ENCODE results near the gene AURKB.
"Not testable (repeated sequence)": the region's sequence is repeated elsewhere in the genome, so short reads cannot be mapped to it uniquely, and the experiment has no call there.

AURKB gene

GRCh38 chr17:8209907-8210760 is at the start of gene AURKB:
Gene AURKB, minus strand, starts transcription at chr17:8210575. Its CDS starts 351 bp downstream, at chr17:8210224.
- DNase-seq: peak; percentile 95

DNA sequence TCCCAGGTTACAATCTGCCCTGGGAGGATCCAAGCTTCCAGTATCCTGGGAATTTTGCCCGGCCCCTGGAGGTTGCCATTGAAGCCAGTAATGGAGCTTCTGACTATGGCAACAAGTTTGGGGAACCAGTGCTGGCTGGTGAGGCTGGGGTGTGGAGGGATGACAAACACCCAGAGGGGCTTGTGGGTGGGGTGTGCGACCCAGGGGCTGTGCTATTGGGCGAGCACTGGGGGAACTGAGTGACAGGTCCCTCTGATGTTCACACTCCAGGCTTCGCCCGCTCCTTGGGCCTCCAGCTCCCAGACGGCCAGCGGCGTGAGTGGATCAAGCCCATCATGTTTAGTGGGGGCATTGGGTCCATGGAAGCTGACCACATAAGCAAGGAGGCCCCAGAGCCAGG is 47.4 kb upstream of the AURKB start:
- DNase-seq: no peak

DNA sequence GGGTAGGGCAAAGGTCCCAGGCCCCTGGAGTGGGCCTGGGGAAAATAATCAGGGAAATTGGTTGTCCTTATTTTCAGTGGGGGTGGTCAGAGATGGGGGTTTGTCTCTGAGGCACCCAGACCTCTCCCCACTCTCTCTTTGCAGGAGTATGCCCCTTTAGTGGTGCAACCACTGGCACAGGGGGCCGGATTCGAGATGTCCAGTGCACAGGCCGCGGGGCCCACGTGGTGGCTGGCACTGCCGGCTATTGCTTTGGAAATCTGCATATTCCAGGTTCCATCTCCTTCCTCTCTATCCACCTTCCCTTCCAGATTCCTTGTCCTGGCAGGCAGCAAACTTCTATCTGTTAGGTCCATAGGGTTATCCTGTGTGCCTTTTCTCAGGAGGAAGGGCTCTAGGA is 46.3 kb upstream of the AURKB start:
- no peak for DNase-seq

GRCh38 chr17:8256291-8256690 is 45.9 kb upstream of the AURKB start:
- DNase-seq: no peak

- no peak for DNase-seq
Observed at GRCh38 chr17:8255499-8255898, 45.1 kb upstream of the AURKB start.

- DNase-seq: no peak
Observed at GRCh38 chr17:8254881-8255280, 44.5 kb upstream of the AURKB start.

DNA sequence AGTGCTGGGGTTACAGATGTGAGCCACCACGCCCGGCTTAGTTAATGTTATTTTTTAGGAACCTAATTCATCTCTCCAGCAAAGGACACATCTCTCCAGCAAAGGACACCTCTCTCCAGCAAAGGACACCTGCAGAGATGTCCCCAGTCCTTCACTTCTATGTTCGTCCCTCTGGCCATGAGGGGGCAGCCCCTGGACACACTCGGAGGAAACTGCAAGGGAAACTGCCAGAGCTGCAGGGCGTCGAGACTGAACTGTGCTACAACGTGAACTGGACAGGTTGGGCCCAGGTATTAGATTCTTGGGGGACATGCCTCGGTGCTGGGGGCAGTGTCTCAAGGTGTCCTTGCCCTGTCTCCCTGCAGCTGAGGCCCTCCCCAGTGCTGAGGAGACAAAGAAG is 43.4 kb upstream of the AURKB start:
- DNase-seq: no peak

- DNase-seq: not testable (repeated sequence)
Observed at GRCh38 chr17:8251411-8251810, 41.0 kb upstream of the AURKB start.

GRCh38 chr17:8249621-8250500 is 39.5 kb upstream of the AURKB start:
- no peak for DNase-seq

GRCh38 chr17:8248751-8249607 is 38.6 kb upstream of the AURKB start, which contains the start of gene PFAS:
Gene PFAS, plus strand, starts transcription at chr17:8249289. Its CDS starts 4,649 bp downstream, at chr17:8253938.
- DNase-seq: peak; percentile 94

- no peak for DNase-seq
Observed at GRCh38 chr17:8244768-8245167, 34.4 kb upstream of the AURKB start.

DNA sequence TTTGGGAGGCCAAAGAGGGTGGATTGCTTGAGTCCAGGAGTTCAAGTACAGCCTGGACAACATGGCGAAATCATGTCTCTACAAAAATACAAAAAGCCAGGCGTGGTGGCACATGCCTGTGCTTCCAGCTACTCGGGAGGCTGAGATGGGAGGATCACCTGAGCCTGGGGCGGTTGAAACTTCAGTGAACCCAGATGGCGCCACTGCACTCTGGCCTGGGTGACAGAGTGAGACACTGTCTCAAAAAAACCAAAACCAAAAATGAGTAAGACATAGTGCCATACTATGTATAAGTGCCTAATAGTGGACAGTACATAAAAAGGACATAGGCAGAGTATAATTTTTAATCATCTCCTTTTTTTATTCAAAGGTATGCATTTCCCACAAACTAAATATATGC is 33.5 kb upstream of the AURKB start:
- no peak for DNase-seq

DNA sequence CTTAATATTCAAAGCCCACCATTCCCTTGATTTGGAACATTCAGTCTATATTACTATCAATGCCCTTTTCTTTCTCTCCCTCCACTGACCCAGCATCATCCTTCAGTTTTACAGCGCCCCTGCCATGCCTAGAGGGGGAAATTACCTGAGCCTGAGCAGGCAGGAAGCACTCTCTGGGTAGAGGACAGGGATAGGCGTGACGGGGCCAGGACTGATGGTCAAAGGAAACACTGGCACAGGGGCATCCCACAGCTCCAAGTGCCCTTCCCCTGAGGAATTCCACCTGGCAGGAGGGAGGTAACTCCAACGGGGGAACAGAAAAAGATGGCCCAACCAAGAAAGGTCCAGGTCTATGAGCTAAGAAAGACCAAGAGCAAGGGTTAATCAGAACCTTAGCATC is 27.5 kb upstream of the AURKB start:
- no peak for DNase-seq

GRCh38 chr17:8237175-8237574 is 26.8 kb upstream of the AURKB start:
- DNase-seq: no peak

GRCh38 chr17:8235676-8236075 is 25.3 kb upstream of the AURKB start:
- no peak for DNase-seq

DNA sequence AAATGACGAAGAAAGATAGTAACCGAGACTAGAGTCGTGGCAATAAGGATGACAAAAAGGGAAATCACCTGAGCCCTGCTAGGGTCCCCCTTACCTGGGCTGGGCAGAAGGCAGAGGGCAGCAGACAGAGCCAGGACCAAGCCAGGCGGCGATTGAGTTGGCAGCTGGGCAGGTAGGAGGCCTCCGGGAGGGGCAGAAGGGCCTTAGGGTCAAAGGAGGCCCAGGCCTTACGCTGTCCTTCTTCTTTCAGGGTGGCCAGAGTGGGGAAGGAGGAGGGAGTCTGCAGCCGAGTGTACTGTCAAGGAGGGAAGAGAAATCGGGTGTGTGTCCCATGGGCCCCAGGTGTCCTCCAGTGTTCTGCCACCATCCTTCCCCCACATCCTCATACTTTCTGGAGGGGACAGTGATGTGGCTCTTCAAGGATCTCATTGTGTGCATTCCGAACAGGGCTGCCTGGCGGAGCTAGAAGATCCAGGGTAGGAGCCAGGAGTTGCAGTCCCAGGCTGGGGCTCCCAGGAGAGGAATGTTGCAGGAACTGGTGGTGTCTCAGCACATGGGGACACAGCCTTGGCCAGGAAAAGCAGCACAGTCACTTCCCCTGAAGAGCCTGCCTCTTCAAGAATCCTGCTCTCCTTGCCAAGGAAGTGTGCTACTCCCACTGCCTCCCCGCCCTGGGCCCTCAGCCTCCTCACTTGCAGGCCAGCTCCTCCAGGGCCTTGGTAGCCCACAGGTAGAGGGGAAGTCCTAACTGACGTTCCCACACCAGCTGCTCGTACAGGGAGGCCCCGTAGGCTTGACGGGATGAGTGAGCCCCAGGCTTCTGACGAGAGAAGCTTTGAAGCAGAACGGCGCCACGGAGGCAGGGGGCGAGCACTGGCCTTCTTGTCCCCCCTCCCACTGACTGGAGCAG is 24.2 kb upstream of the AURKB start:
- DNase-seq: no peak

DNA sequence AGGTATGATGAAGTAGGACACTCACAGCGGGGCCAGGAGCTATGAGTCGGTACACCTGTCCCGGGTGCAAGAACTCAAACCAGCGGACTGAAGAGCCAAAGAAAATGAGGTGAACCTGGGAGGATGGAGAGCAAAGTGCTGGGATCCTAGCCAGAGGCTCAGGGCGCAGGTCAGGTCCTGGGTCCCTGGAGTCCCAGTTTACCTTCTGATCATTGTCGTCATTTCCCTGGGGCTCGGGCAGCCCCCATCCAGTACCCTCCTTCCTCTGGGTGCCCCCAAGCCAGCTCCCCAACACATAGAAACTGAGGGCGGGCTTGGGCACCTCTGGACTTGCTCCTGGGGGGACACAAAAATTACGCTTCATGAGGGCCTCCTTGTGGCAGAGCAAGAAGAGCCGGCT is 21.3 kb upstream of the AURKB start:
- DNase-seq: no peak

- no peak for DNase-seq
Observed at GRCh38 chr17:8227238-8227581, 16.8 kb upstream of the AURKB start.

- peak; percentile 59 for DNase-seq
Observed at GRCh38 chr17:8226536-8227237, 16.3 kb upstream of the AURKB start.

DNA sequence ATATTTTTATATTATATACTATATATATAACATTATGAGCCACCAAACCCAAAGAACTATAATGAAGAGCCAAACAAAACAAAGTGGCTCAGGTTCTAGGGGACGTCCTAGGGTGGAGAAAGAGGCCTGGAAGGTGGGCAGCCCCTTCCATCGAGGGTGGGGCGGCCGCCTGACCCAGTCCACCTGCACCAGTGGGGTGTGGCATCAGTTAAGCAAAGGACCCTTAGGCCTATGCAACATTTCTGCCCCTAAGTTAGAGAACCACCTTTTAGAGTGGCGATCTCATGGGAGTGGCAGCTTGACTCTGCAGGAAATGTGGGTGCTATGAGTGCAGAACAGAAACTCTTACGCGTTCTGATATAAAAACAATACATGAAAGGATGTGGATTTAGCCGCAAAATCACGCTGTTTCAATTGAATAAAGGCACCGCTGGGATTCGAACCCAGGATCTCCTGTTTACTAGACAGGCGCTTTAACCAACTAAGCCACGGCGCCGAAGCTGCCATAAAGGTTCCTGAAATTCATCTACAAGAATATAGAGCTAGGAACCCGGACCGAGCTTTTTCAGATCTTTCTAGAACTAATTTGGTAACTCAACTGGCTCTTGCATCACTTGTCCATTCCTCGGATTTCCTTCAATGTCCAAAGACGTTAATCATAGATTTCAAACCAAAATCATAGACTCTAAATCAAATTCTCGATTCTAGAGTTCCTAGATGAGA is 15.6 kb upstream of the AURKB start:
- peak; percentile 72 for DNase-seq

All from CD4-positive, alpha-beta T cell treated with Interleukin-15 for 1 hour (primary cell).